HCT116 (cell line): Measurements from ENCODE around the gene PARP12. TPM values are rescaled to one million over a fixed set of nuclear protein-coding genes. Genes with fewer than 3 reads are reported as not detected.

Experiments used
- ATAC-seq: fragments of 200-7000 bp; cut with Tn5 transposase; 2 replicates; pipeline ENCODE4 v1.9.1; 2020; ENCODE audit warnings: mild to moderate bottlenecking, moderate library complexity
- BruUV-seq: library from RNA; stranded (reverse); fragments of 400-500 nt; replicated peaks from 2 replicates; lab custom pipeline; 2021; lab: Mats Ljungman, UMichigan
- CTCF ChIA-PET: fragments of 300-600 bp; sonication (Branson Sonifier 250); formaldehyde crosslinking; loops from one replicate; lab custom pipeline; 2021; ENCODE audit warnings: antibody characterized with exemption; lab: Charles Lee
- POLR2A ChIA-PET: fragments of 300-600, 350-600 bp; sonication (Branson Sonifier 250); formaldehyde crosslinking; loops from one replicate; lab custom pipeline; 2021; ENCODE audit warnings: antibody characterized with exemption; lab: Charles Lee
- RAD21 ChIA-PET, 2 experiments: fragments of 300-600 bp; sonication (Branson Sonifier 250); formaldehyde crosslinking; loops; one replicate each; lab custom pipeline; 2023; ENCODE audit warnings: low total read pairs in 2 of 2; ENCODE audit not compliant: uncharacterized antibody in 2 of 2, unreplicated experiment in 2 of 2, low non-redundant PET in 1 of 2; lab: Charles Lee
- DNase-seq: peaks from one replicate; pipeline ENCODE4 v3.0.0-alpha.2; 2010; ENCODE audit warnings: low read depth, low spot score
- H2AFZ ChIP-seq: fragments of 200-600 bp; shearing (Covaris generic), sonication (generic); 2 replicates; pipeline ENCODE4 v1.6.1; 2017; ENCODE audit warnings: low read depth, mixed run types, mixed read lengths, antibody characterized with exemption, low read length; ENCODE audit not compliant: poor library complexity, severe bottlenecking
- H3K27ac ChIP-seq: 2 replicates; pipeline ENCODE4 v1.5.1; 2012; ENCODE audit warnings: low read depth, low read length
- H3K27me3 ChIP-seq: fragments of 200-600 bp; sonication (generic); 2 replicates; pipeline ENCODE4 v1.6.1; 2016; ENCODE audit warnings: mixed run types, low read length, mixed read lengths; ENCODE audit not compliant: insufficient read depth
- H3K36me3 ChIP-seq, 2 experiments: fragments of 200-500 bp in 1 of 2; fragments of 200-600 bp in 1 of 2; sonication (Bioruptor generic) in 1 of 2; sonication (generic) in 1 of 2; 2 replicates each; pipeline versions ENCODE4 v1.5.1 to v1.6.1; 2014 to 2016; ENCODE audit warnings: low read length in 2 of 2, inconsistent platforms in 1 of 2, mixed read lengths in 1 of 2, mixed run types in 1 of 2; ENCODE audit not compliant: insufficient read depth in 2 of 2, control insufficient read depth in 1 of 2
- H3K4me1 ChIP-seq, 2 experiments: fragments of 200-600 bp in 1 of 2; sonication (generic) in 1 of 2; 2 replicates each; pipeline versions ENCODE4 v1.5.1 to v1.6.1; 2012 to 2017; ENCODE audit warnings: low read length in 2 of 2, inconsistent platforms in 1 of 2, mild to moderate bottlenecking in 1 of 2, mixed read lengths in 1 of 2, mixed run types in 1 of 2, moderate library complexity in 1 of 2; ENCODE audit not compliant: insufficient read depth in 2 of 2, control insufficient read depth in 1 of 2
- H3K4me2 ChIP-seq: fragments of 200-600 bp; sonication (generic); 2 replicates; pipeline ENCODE4 v1.6.1; 2017; ENCODE audit warnings: mixed run types, low read length, mixed read lengths
- H3K4me3 ChIP-seq, 2 experiments: fragments of 200-600 bp in 1 of 2; sonication (generic) in 1 of 2; replicated peaks in 1 of 2; 2 replicates each; pipeline ENCODE4 v1.5.1; 2011 to 2016; ENCODE audit warnings: low read length in 2 of 2, control low read depth in 1 of 2, low read depth in 1 of 2, mild to moderate bottlenecking in 1 of 2, mixed read lengths in 1 of 2, mixed run types in 1 of 2
- H3K79me2 ChIP-seq: fragments of 200-600 bp; sonication (generic); 2 replicates; pipeline ENCODE4 v1.6.1; 2017; ENCODE audit warnings: mild to moderate bottlenecking, mixed run types, low read length, moderate library complexity, mixed read lengths; ENCODE audit not compliant: insufficient read depth
- H3K9ac ChIP-seq: fragments of 200-600 bp; sonication (generic); 2 replicates; pipeline ENCODE4 v1.6.1; 2016; ENCODE audit warnings: low read length, mixed read lengths
- H3K9me2 ChIP-seq: fragments of 200-600 bp; sonication (generic), shearing (Covaris generic); 2 replicates; pipeline ENCODE4 v1.6.1; 2017; ENCODE audit warnings: mixed run types, mild to moderate bottlenecking, moderate library complexity; ENCODE audit not compliant: insufficient read depth
- H3K9me3 ChIP-seq, 2 experiments: fragments of 200-500 bp in 1 of 2; fragments of 200-600 bp in 1 of 2; sonication (Bioruptor generic) in 1 of 2; sonication (generic) in 1 of 2; 2 replicates each; pipeline ENCODE4 v1.6.1; 2014 to 2017; ENCODE audit warnings: low read length in 2 of 2, mixed read lengths in 2 of 2, inconsistent platforms in 1 of 2, low read depth in 1 of 2, mild to moderate bottlenecking in 1 of 2, mixed run types in 1 of 2, moderate library complexity in 1 of 2; ENCODE audit not compliant: control insufficient read depth in 1 of 2, insufficient read depth in 1 of 2
- H4K20me1 ChIP-seq: fragments of 200-600 bp; sonication (generic), shearing (Covaris generic); 2 replicates; pipeline ENCODE4 v1.6.1; 2017; ENCODE audit warnings: mixed run types, mild to moderate bottlenecking, moderate library complexity; ENCODE audit not compliant: insufficient read depth
- ATF3 ChIP-seq: IDR thresholded peaks from 2 replicates; pipeline ENCODE4 v1.6.1; 2012
- CBX3 ChIP-seq: IDR thresholded peaks from 2 replicates; pipeline ENCODE4 v1.6.1; 2012; ENCODE audit warnings: low read depth
- CEBPB ChIP-seq: IDR thresholded peaks from 2 replicates; pipeline ENCODE4 v1.6.1; 2012; ENCODE audit warnings: low read depth
- CTCF ChIP-seq, 3 experiments: fragments of 200-600 bp in 1 of 3; sonication (generic) in 1 of 3; IDR thresholded peaks in 2 of 3; conservative IDR thresholded peaks in 1 of 3; 2 replicates each; pipeline ENCODE4 v1.5.1; 2012 to 2017; ENCODE audit warnings: low read depth in 2 of 3, low read length in 2 of 3, antibody characterized with exemption in 1 of 3, borderline replicate concordance in 1 of 3, control low read depth in 1 of 3, mild to moderate bottlenecking in 1 of 3, mixed read lengths in 1 of 3, mixed run types in 1 of 3, moderate library complexity in 1 of 3; ENCODE audit not compliant: insufficient read depth in 1 of 3
- ELF1 ChIP-seq: IDR thresholded peaks from 2 replicates; pipeline ENCODE4 v1.6.1; 2012; ENCODE audit warnings: low read depth, borderline replicate concordance
- EZH2 ChIP-seq: fragments of 200-600 bp; sonication (generic); IDR thresholded peaks from 2 replicates; pipeline ENCODE4 v1.6.1; 2017; ENCODE audit warnings: antibody characterized with exemption, mixed run types
- EZH2phosphoT487 ChIP-seq: fragments of 200-600 bp; IDR thresholded peaks from 2 replicates; pipeline ENCODE4 v1.6.1; 2018; ENCODE audit warnings: antibody characterized with exemption, borderline replicate concordance
- FOSL1 ChIP-seq: IDR thresholded peaks from 2 replicates; pipeline ENCODE4 v1.6.1; 2012; ENCODE audit warnings: low read depth
- MAX ChIP-seq: IDR thresholded peaks from 2 replicates; pipeline ENCODE4 v1.6.1; 2012
- POLR2A ChIP-seq: IDR thresholded peaks from 2 replicates; pipeline ENCODE4 v1.7.0; 2011; ENCODE audit warnings: borderline replicate concordance; ENCODE audit not compliant: insufficient read depth, insufficient read length; ENCODE audit errors: extremely low read depth
- REST ChIP-seq: IDR thresholded peaks from 2 replicates; pipeline ENCODE4 v1.6.1; 2012; ENCODE audit warnings: low read depth
- ZBTB33 ChIP-seq: IDR thresholded peaks from 2 replicates; pipeline ENCODE4 v1.6.1; 2011; ENCODE audit warnings: mild to moderate bottlenecking, low read length, moderate library complexity; ENCODE audit not compliant: insufficient replicate concordance; ENCODE audit errors: extremely low read depth
- intact Hi-C: fragments of 100-400 bp; cut with micrococcal nuclease; formaldehyde crosslinking; loops from 2 replicates; pipeline ENCODE4 v1.10.0; 2022
- total RNA-seq: library from RNA; stranded (reverse); gene quantifications from one replicate; pipeline ENCODE4 v1.2.1, GENCODE V29; 2021; ENCODE audit not compliant: unreplicated experiment

Gene PARP12
- total RNA-seq, 1 experiment from 2014 or later: 17.7 TPM

GRCh38 chr7:140047197-140047596, 15.6 kb downstream of the PARP12 start (continued):
- no peak for TF ChIP-seq ZBTB33

GRCh38 chr7:140045697-140046096, 17.1 kb downstream of the PARP12 start:
- intact Hi-C loops: no loop called here
- no peak overlapping the region for H3K4me2 ChIP-seq
- H3K9me2 ChIP-seq: no peaks in the 10 kb centered on the region
- no peaks in the 10 kb centered on the region for H4K20me1 ChIP-seq
- ChIA-PET RAD21 (no interaction called here), CTCF (no interaction called here), POLR2A (no interaction called here)
- H3K27me3 ChIP-seq: no peaks in the 10 kb centered on the region
- no peak overlapping the region for H3K4me3 ChIP-seq
- no TSS peak for BruUV-seq
- H3K9ac ChIP-seq: no peak overlapping the region
- TF ChIP-seq EZH2 (no peak), EZH2phosphoT487 (no peak), POLR2A (no peak), ATF3 (no peak), CBX3 (no peak), ELF1 (no peak), MAX (no peak), CTCF (IDR thresholded peaks at IDR 0.05 in 2 of 3, conservative IDR thresholded peaks at IDR 0.05 in 1 of 3; ENCODE audit: borderline replicate concordance in 1 of 3, insufficient read depth in 1 of 3, low read depth in 2 of 3, low read length in 2 of 3) (no peak), FOSL1 (no peak), CEBPB (no peak), REST (no peak)
- no peak overlapping the region for H3K27ac ChIP-seq
- H3K79me2 ChIP-seq: no peaks in the 10 kb centered on the region
- no peaks in the 10 kb centered on the region for H3K36me3 ChIP-seq
- no peaks in the 10 kb centered on the region for H3K9me3 ChIP-seq
- ATAC-seq (no peak), DNase-seq (no peak)
- no peaks in the 10 kb centered on the region for H3K4me1 ChIP-seq
- H2AFZ ChIP-seq: no peak overlapping the region
